Measurements from ENCODE around the gene LAT. TPM values are rescaled to one million over a fixed set of nuclear protein-coding genes. Genes with fewer than 3 reads are reported as not detected.
"Not testable (repeated sequence)": the region's sequence is repeated elsewhere in the genome, so short reads cannot be mapped to it uniquely, and the experiment has no call there.

LAT gene
- total RNA-seq, 1 donor: 1.4 TPM

DNA sequence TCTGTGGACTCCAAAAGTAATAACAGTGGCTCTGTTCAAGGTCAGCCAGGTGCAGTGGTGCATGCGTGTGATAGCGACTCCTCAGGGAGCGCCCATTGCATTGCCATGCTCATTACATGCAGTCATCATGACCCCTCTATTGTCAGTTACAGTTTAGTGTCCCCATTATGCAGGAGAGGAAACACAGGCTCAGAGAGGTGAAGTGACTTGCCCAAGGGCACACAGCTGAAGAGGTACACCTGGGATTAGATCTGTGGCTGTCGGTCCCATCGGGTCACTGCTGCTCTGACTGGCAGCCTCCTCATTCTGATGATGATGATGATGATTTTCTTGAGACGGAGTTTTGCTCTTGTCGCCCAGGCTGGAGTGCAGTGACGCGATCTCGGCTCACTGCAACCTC, 7.6 kb downstream of the LAT start:
- H2AFZ ChIP-seq (ENCODE audit: low read length): no peak overlapping the region
- peaks cover 2% of the 10 kb centered on the region for H3K36me3 ChIP-seq (ENCODE audit: insufficient read depth, low read length)
- H3K27ac ChIP-seq (ENCODE audit: low read depth, low read length): no peak overlapping the region
- no peak overlapping the region for H3K4me2 ChIP-seq (ENCODE audit: insufficient read depth, low read length)
- no peaks in the 10 kb centered on the region for H3K27me3 ChIP-seq (ENCODE audit: insufficient read depth, low read length)
- no peaks in the 10 kb centered on the region for H3K4me1 ChIP-seq (ENCODE audit: insufficient read depth, low read length)
- no peaks in the 10 kb centered on the region for H4K20me1 ChIP-seq (ENCODE audit: insufficient read depth, low read length)
- H3K4me3 ChIP-seq (ENCODE audit: insufficient read depth, low read length): no peak overlapping the region
- peak; percentile 42 for DNase-seq (ENCODE audit: insufficient read length, low spot score, missing footprints)
- TF ChIP-seq, protein P1, sequence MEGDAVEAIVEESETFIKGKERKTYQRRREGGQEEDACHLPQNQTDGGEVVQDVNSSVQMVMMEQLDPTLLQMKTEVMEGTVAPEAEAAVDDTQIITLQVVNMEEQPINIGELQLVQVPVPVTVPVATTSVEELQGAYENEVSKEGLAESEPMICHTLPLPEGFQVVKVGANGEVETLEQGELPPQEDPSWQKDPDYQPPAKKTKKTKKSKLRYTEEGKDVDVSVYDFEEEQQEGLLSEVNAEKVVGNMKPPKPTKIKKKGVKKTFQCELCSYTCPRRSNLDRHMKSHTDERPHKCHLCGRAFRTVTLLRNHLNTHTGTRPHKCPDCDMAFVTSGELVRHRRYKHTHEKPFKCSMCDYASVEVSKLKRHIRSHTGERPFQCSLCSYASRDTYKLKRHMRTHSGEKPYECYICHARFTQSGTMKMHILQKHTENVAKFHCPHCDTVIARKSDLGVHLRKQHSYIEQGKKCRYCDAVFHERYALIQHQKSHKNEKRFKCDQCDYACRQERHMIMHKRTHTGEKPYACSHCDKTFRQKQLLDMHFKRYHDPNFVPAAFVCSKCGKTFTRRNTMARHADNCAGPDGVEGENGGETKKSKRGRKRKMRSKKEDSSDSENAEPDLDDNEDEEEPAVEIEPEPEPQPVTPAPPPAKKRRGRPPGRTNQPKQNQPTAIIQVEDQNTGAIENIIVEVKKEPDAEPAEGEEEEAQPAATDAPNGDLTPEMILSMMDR (IDR thresholded peaks at IDR 0.05; ENCODE audit: extremely low read depth, low read depth, low read length): no peak
- H3K79me2 ChIP-seq (ENCODE audit: insufficient read depth, low read length): no peaks in the 10 kb centered on the region
- H3K9me3 ChIP-seq (ENCODE audit: low read depth, low read length): no peaks in the 10 kb centered on the region

DNA sequence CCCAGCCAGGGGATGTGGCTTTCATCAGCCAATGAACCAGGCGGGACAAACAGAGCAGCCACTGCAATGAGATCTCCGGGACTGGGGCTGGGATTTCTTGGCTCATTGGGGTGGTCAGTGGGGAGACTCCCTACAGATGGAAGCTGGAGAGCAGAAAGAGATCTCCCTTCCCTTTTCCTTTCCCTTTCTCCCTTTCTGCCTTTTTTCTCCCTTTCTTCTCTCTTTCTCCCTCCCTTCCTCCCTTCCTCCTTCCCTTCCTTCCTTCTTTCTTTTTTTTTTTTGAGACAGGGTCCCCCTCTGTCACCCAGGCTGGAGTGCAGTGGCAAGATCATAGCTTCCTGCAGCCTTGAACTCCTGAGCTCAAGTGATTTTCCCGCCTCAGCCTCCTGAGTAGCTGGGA, 14.0 kb downstream of the LAT start:
- no peaks in the 10 kb centered on the region for H3K36me3 ChIP-seq (ENCODE audit: insufficient read depth, low read length)
- no peak overlapping the region for H2AFZ ChIP-seq (ENCODE audit: low read length)
- TF ChIP-seq, protein P1 (IDR thresholded peaks at IDR 0.05; ENCODE audit: extremely low read depth, low read depth, low read length): no peak
- DNase-seq (ENCODE audit: insufficient read length, low spot score, missing footprints): no peak
- no peak overlapping the region for H3K4me2 ChIP-seq (ENCODE audit: insufficient read depth, low read length)
- peaks cover 4% of the 10 kb centered on the region for H3K27me3 ChIP-seq (ENCODE audit: insufficient read depth, low read length)
- no peaks in the 10 kb centered on the region for H4K20me1 ChIP-seq (ENCODE audit: insufficient read depth, low read length)
- no peak overlapping the region for H3K4me3 ChIP-seq (ENCODE audit: insufficient read depth, low read length)
- no peak overlapping the region for H3K27ac ChIP-seq (ENCODE audit: low read depth, low read length)
- no peaks in the 10 kb centered on the region for H3K9me3 ChIP-seq (ENCODE audit: low read depth, low read length)
- no peaks in the 10 kb centered on the region for H3K4me1 ChIP-seq (ENCODE audit: insufficient read depth, low read length)
- H3K79me2 ChIP-seq (ENCODE audit: insufficient read depth, low read length): no peaks in the 10 kb centered on the region

DNA sequence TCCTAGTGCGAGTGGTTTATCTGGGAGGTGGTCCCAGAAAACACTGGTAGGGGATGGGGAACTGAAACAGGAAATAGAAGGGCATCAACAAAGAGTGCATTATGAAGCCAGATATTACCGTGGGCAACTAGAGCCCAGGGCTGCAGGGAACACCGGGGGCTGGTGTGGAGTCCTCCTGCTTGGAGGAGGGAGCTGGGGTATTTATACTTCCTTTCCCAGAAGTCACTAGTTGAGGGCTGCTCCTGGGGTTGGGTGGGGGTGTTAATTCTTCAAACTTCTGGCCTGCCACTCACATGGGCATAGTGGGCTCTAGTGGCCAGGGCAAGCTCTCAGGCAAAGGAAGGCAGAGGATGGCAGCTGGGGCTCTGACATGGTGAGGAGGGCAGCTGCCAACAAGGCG, 14.7 kb downstream of the LAT start:
- Histone ChIP-seq H3K4me3 (ENCODE audit: insufficient read depth, low read length) (no peak overlapping the region), H3K27ac (ENCODE audit: low read depth, low read length) (no peak overlapping the region), H3K79me2 (ENCODE audit: insufficient read depth, low read length) (no peaks in the 10 kb centered on the region), H2AFZ (ENCODE audit: low read length) (no peak overlapping the region), H3K4me1 (ENCODE audit: insufficient read depth, low read length) (no peaks in the 10 kb centered on the region), H3K9me3 (ENCODE audit: low read depth, low read length) (no peaks in the 10 kb centered on the region), H3K4me2 (ENCODE audit: insufficient read depth, low read length) (no peak overlapping the region), H4K20me1 (ENCODE audit: insufficient read depth, low read length) (no peaks in the 10 kb centered on the region), H3K36me3 (ENCODE audit: insufficient read depth, low read length) (no peaks in the 10 kb centered on the region), H3K27me3 (ENCODE audit: insufficient read depth, low read length) (peaks cover 4% of the 10 kb centered on the region)
- TF ChIP-seq, protein P1 (IDR thresholded peaks at IDR 0.05; ENCODE audit: extremely low read depth, low read depth, low read length): no peak
- peak; percentile 14 for DNase-seq (ENCODE audit: insufficient read length, low spot score, missing footprints)

DNA sequence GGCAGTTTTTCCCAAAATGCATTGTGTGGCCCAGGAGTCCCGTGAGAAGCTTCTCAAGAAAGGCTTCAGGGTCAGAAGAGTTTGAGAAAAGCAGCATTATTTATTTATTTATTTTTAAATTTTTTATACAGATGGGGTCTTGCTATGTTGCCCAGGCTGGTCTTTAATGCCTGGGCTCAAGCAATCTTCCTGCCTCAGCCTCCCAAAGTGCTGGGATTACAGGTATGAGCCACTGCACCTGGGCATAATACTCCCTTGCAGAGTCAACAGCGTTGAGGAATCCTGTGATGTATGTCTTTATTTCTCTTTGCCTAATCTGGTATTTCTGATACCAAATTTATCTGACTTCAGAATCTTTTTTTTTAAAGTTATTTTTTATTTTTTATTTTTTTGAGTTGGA, 15.2 kb downstream of the LAT start:
- Histone ChIP-seq H3K36me3 (ENCODE audit: insufficient read depth, low read length) (no peaks in the 10 kb centered on the region), H2AFZ (ENCODE audit: low read length) (no peak overlapping the region), H3K4me2 (ENCODE audit: insufficient read depth, low read length) (no peak overlapping the region), H3K79me2 (ENCODE audit: insufficient read depth, low read length) (no peaks in the 10 kb centered on the region), H4K20me1 (ENCODE audit: insufficient read depth, low read length) (no peaks in the 10 kb centered on the region), H3K27me3 (ENCODE audit: insufficient read depth, low read length) (peaks cover 4% of the 10 kb centered on the region), H3K27ac (ENCODE audit: low read depth, low read length) (no peak overlapping the region), H3K9me3 (ENCODE audit: low read depth, low read length) (no peaks in the 10 kb centered on the region), H3K4me3 (ENCODE audit: insufficient read depth, low read length) (no peak overlapping the region), H3K4me1 (ENCODE audit: insufficient read depth, low read length) (no peaks in the 10 kb centered on the region)
- no peak for DNase-seq (ENCODE audit: insufficient read length, low spot score, missing footprints)
- TF ChIP-seq, protein P1 (IDR thresholded peaks at IDR 0.05; ENCODE audit: extremely low read depth, low read depth, low read length): no peak

- H3K79me2 ChIP-seq (ENCODE audit: insufficient read depth, low read length); H3K4me3 ChIP-seq (ENCODE audit: insufficient read depth, low read length); H3K36me3 ChIP-seq (ENCODE audit: insufficient read depth, low read length); H2AFZ ChIP-seq (ENCODE audit: low read length); H3K4me2 ChIP-seq (ENCODE audit: insufficient read depth, low read length); H3K27me3 ChIP-seq (ENCODE audit: insufficient read depth, low read length); H3K4me1 ChIP-seq (ENCODE audit: insufficient read depth, low read length); H3K27ac ChIP-seq (ENCODE audit: low read depth, low read length); H4K20me1 ChIP-seq (ENCODE audit: insufficient read depth, low read length); H3K9me3 ChIP-seq (ENCODE audit: low read depth, low read length): not testable (repeated sequence)
- DNase-seq (ENCODE audit: insufficient read length, low spot score, missing footprints): peak; percentile 8
Measured at GRCh38 chr16:29004496-29005139, 19.8 kb downstream of the LAT start.

Data from osteoblast (primary cell).